RWPE2 (cell line): ENCODE measurements around the gene C1RL.

Experiments
- ATAC-seq: fragments of 200-7000 bp; cut with Tn5 transposase; 3 replicates; pipeline ENCODE4 v1.9.1; 2021; ENCODE audit warnings: low read depth
- DNase-seq: peaks from one replicate; pipeline ENCODE4 v3.0.0-alpha.2; 2020; ENCODE audit warnings: low spot score
- H3K27ac ChIP-seq: fragments of 450-650 bp; 2 replicates; pipeline ENCODE4 v1.5.1; 2017; ENCODE audit warnings: mild to moderate bottlenecking; ENCODE audit not compliant: poor library complexity, severe bottlenecking
- H3K27me3 ChIP-seq: fragments of 250-450 bp; sonication (Bioruptor Pico); 2 replicates; pipeline ENCODE4 v1.5.1; 2021; ENCODE audit warnings: mild to moderate bottlenecking, moderate library complexity; ENCODE audit not compliant: insufficient read depth, poor library complexity, severe bottlenecking
- H3K36me3 ChIP-seq: fragments of 250-450 bp; sonication (Bioruptor Pico); 2 replicates; pipeline ENCODE4 v1.5.1; 2020; ENCODE audit warnings: low read depth, mild to moderate bottlenecking, moderate library complexity
- H3K4me1 ChIP-seq: fragments of 250-450 bp; sonication (Bioruptor Pico); 2 replicates; pipeline ENCODE4 v1.5.1; 2021; ENCODE audit warnings: mild to moderate bottlenecking, moderate library complexity; ENCODE audit not compliant: insufficient read depth, poor library complexity, severe bottlenecking
- H3K4me3 ChIP-seq: fragments of 250-450 bp; sonication (Bioruptor Pico); 2 replicates; pipeline ENCODE4 v1.5.1; 2021; ENCODE audit warnings: mild to moderate bottlenecking, moderate library complexity; ENCODE audit not compliant: severe bottlenecking
- H3K9me3 ChIP-seq: fragments of 250-450 bp; sonication (Bioruptor Pico); 2 replicates; pipeline ENCODE4 v1.5.1; 2021; ENCODE audit warnings: mild to moderate bottlenecking, moderate library complexity; ENCODE audit not compliant: severe bottlenecking
- TF ChIP-seq, protein P1 (sequence below): fragments of 450-650 bp; IDR thresholded peaks from one replicate; pipeline ENCODE4 v1.5.1; 2017; ENCODE audit warnings: mild to moderate bottlenecking, moderate library complexity; ENCODE audit not compliant: poor library complexity, severe bottlenecking

Gene C1RL

GRCh38 chr12:7108796-7109571 lies at the start of gene C1RL:
C1RL (minus strand) TSS chr12:7109214; CDS start chr12:7109180, 34 bp downstream.
- ATAC-seq (peak; percentile 37), DNase-seq (no peak)
- H3K9me3 ChIP-seq: no peaks in the 10 kb centered on the region
- TF ChIP-seq, protein P1, sequence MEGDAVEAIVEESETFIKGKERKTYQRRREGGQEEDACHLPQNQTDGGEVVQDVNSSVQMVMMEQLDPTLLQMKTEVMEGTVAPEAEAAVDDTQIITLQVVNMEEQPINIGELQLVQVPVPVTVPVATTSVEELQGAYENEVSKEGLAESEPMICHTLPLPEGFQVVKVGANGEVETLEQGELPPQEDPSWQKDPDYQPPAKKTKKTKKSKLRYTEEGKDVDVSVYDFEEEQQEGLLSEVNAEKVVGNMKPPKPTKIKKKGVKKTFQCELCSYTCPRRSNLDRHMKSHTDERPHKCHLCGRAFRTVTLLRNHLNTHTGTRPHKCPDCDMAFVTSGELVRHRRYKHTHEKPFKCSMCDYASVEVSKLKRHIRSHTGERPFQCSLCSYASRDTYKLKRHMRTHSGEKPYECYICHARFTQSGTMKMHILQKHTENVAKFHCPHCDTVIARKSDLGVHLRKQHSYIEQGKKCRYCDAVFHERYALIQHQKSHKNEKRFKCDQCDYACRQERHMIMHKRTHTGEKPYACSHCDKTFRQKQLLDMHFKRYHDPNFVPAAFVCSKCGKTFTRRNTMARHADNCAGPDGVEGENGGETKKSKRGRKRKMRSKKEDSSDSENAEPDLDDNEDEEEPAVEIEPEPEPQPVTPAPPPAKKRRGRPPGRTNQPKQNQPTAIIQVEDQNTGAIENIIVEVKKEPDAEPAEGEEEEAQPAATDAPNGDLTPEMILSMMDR: peak; percentile 77
- peak within 1 kb of the TSS; percentile 46 for H3K4me3 ChIP-seq
- H3K36me3 ChIP-seq: peaks cover 15% of the 10 kb centered on the region
- peak within 1 kb of the TSS; percentile 80 for H3K27ac ChIP-seq
- no peaks in the 10 kb centered on the region for H3K4me1 ChIP-seq
- H3K27me3 ChIP-seq: no peaks in the 10 kb centered on the region

DNA sequence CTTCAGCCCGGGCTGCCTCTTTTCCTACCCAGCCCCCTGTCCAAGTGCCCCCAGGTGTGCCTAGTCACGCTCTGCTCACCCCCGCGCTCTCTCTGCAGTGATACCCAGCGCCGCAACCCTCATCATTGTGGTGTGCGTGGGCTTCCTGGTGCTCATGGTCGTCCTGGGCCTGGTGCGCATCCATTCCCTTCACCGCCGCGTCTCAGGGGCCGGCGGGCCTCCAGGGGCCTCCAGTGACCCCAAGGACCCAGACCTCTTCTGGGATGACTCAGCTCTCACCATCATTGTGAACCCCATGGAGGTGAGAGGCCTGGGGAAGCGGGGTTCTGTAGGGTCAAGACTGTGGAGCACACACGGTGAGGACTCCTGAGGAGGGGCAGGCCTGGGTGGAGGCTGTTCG lies 48.4 kb upstream of the C1RL start:
- H3K27ac ChIP-seq: no peak overlapping the region
- no peak overlapping the region for H3K4me3 ChIP-seq
- peaks cover 5% of the 10 kb centered on the region for H3K4me1 ChIP-seq
- DNase-seq (no peak), ATAC-seq (no peak)
- H3K9me3 ChIP-seq: no peaks in the 10 kb centered on the region
- TF ChIP-seq, protein P1: no peak
- no peaks in the 10 kb centered on the region for H3K36me3 ChIP-seq
- H3K27me3 ChIP-seq: no peaks in the 10 kb centered on the region

DNA sequence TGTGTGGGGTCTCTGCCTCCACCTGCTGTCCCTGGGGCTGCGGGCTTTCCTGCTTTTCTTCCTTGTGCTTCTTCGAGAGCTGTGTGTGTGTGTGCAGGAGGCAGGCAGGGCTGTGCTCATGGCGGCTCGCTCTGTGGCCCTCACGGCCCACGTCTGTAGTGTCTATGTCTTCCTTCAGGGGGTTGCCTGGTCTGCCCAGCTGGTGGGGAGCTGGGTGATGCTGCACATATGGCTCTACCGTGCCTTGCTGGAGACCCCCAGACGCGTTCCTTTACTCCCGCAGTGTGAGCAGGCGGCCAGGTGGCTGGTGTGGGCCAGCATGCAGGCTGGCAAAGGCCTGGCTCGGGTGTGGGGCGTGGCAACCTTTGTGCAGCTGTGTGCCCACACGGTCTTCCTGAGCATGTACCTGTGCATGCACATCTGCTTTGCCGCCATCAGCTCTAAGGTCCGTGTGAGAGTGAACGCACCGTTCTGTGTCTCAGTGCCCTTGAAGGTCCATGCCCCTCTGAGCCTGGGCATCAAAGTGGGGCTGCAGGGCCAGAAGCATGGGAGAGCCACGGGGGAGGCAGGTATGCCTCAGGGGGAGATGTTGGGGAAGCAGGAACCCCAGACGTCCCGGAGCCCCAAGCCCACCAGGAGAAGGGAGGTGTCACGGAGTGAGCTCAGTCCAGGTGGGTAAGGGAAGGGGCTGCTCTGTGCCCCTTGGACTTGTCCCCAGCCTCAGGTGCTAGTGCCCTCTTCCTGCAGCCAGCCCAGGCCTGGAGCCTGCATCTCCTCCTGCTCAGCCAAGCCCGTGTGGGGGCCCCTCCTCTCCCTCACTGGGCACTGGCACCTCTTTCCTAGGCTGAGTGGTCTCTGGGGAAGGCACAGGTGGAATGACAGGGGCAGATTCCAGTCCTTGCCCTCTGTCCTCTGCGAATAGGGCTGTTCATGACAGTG lies 47.5 kb upstream of the C1RL start:
- H3K9me3 ChIP-seq: no peaks in the 10 kb centered on the region
- no peak for DNase-seq

DNA sequence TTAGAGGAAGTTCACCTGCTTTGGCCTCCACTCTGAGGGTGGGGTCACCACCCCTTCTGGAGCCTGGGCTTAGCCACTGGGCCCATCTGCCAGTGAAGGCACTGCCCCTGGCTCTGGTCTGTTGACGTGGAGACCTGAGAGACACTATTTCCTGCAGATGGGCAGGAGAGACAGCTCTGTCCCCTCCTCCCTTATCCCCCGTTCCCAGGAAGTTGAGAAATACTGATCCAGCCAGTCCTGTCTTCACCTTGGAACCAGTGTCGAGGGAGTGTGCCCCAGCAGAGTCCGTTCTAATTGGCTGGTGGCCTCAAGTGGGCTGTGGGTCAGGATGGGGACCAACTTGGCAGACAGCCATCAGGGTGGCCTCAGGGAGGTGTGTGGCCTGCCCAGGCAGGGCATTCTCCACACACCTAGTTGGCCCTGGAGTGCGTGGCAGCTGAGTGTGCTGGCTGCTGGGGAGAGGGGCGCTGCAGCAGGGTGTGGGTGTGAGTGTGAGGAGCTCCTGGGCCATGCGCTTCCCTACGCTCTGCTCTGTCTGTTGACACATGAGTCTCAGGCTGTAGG lies 46.5 kb upstream of the C1RL start:
- Histone ChIP-seq H3K4me1 (peaks cover 5% of the 10 kb centered on the region), H3K27ac (no peak overlapping the region)

More for the DNA sequence above, 47.5 kb upstream of the C1RL start:
- Histone ChIP-seq H3K4me1 (peaks cover 5% of the 10 kb centered on the region), H3K4me3 (no peak overlapping the region), H3K27ac (no peak overlapping the region), H3K27me3 (no peaks in the 10 kb centered on the region), H3K36me3 (no peaks in the 10 kb centered on the region)
- ATAC-seq: no peak
- TF ChIP-seq, protein P1: no peak

More for the DNA sequence above, 46.5 kb upstream of the C1RL start:
- Histone ChIP-seq H3K36me3 (no peaks in the 10 kb centered on the region), H3K9me3 (no peaks in the 10 kb centered on the region), H3K4me3 (no peak overlapping the region), H3K27me3 (no peaks in the 10 kb centered on the region)
- DNase-seq (no peak), ATAC-seq (peak; percentile 77)
- TF ChIP-seq, protein P1: no peak
